Skeletal muscle satellite cell (primary cell): ENCODE data around the gene TMEM62.

Experiments used
- H3K27me3 ChIP-seq: 2 replicates; pipeline ENCODE4 v1.7.0; 2013; ENCODE audit warnings: low read length; ENCODE audit not compliant: control insufficient read depth, insufficient read depth
- H3K36me3 ChIP-seq: 2 replicates; pipeline ENCODE4 v1.7.0; 2013; ENCODE audit warnings: mild to moderate bottlenecking, control low read depth, low read length; ENCODE audit not compliant: insufficient read depth
- H3K4me1 ChIP-seq: 2 replicates; pipeline ENCODE4 v1.7.0; 2013; ENCODE audit warnings: low read length; ENCODE audit not compliant: control insufficient read depth, insufficient read depth
- H3K4me2 ChIP-seq: 2 replicates; pipeline ENCODE4 v1.7.0; 2013; ENCODE audit warnings: mild to moderate bottlenecking, low read length
- H3K4me3 ChIP-seq: 2 replicates; pipeline ENCODE4 v1.7.0; 2013; ENCODE audit warnings: low read length
- H3K9ac ChIP-seq: 2 replicates; pipeline ENCODE4 v1.7.0; 2013; ENCODE audit warnings: mild to moderate bottlenecking, low read depth, low read length, moderate library complexity
- H3K9me3 ChIP-seq: replicated peaks from 2 replicates; pipeline ENCODE4 v1.7.0; 2013; ENCODE audit warnings: mild to moderate bottlenecking, control low read depth, low read length

The TMEM62 gene

DNA sequence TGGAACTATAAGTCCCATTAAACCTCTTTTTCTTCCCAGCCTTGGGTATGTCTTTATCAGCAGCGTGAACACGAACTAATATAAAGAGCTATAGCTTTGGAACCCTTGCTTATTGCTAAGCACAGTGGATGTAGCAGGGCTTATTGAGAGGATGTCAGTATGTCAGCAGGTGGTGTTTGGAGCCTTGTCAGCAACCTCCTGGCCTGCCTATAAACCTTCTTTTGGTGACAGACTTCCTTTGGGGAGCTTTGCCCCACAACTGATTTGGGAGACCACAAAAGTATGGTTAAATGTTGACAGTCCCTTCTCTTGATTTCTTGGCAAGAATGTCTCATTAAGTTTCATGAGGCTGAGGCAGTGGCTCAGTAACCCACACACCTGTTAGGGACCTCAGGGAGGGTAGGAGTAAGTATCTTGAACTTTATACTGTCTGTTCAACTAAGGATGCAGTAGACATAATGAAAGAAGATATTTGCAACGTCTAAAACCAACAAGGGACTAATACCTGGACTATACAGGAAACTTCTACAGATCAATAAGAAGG is 66.6 kb downstream of the TMEM62 start:
- H3K36me3 ChIP-seq, result peaks cover 25% of the 10 kb centered on the region
- H3K4me1 ChIP-seq, result no peaks in the 10 kb centered on the region
- peaks cover 12% of the 10 kb centered on the region for H3K27me3 ChIP-seq
- H3K9me3 ChIP-seq, result no peaks in the 10 kb centered on the region
- H3K4me2 ChIP-seq, result no peak overlapping the region
- no peak overlapping the region for H3K4me3 ChIP-seq
- H3K9ac ChIP-seq, result no peak overlapping the region

DNA sequence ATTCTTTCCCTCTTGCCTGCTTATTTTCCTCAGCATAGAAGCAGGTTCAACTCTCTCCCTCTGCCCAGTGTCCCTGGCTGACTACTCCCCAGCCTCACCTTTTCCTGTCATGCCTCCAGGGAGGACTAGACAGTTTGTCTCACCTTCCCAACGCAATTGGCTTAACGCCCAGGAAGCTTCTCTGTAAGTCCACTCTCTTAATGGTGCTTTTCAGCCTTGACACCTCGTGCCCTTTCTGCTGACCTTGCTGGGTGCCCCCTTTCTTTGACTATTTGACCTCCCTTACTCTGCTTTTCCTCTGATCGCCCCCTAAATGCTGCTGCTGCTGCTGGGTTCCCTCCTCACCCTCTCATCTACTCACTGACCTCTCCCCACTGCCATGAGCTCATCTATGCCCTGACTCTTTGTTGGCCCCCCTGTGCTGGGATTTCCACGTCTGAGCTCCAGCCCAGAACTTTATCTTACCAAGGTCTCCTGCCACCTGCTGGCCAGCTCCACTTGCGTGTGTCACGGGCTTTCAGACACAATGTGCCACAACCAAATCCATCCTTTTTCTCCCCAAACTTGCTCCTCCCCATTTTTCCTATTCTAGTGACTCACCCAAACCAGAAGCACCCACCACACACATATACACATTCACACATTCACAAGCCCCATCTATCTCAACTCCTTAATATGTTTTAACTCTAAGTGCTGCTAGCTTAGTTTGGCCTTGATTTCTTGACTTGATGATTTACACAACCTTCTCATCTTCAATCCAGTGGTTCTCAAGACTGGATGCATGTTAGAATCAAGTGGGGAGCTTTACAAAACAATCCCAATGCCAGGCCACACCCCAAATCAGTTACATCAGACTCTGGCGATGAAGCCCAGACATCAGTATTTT is 70.9 kb downstream of the TMEM62 start:
- Histone ChIP-seq H3K9me3 (no peaks in the 10 kb centered on the region), H3K4me2 (no peak overlapping the region), H3K27me3 (peaks cover 48% of the 10 kb centered on the region), H3K36me3 (no peaks in the 10 kb centered on the region), H3K4me1 (no peaks in the 10 kb centered on the region), H3K9ac (no peak overlapping the region), H3K4me3 (no peak overlapping the region)

DNA sequence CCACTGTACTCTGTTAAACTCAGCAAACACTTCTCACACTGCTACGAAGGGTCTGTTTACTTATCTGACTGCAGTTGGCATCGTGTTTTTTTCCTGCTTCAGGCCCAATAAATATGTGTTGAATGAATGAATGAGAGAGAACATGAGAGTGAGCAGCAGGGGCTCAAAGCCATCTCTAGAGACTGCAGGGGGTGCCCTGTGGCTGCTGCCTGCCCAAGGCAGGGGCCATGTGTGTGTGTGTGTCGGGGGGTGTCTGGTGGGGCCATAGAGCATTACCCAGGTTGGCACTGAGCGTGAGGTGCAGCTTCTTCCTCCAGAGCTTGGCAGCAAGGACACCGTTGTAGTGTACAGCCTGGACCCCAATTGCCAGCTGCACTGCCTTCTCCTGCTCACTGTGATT is 72.7 kb downstream of the TMEM62 start:
- Histone ChIP-seq H3K4me2 (no peak overlapping the region), H3K9ac (no peak overlapping the region), H3K27me3 (peaks cover 66% of the 10 kb centered on the region), H3K9me3 (no peaks in the 10 kb centered on the region), H3K36me3 (no peaks in the 10 kb centered on the region), H3K4me3 (no peak overlapping the region), H3K4me1 (no peaks in the 10 kb centered on the region)

DNA sequence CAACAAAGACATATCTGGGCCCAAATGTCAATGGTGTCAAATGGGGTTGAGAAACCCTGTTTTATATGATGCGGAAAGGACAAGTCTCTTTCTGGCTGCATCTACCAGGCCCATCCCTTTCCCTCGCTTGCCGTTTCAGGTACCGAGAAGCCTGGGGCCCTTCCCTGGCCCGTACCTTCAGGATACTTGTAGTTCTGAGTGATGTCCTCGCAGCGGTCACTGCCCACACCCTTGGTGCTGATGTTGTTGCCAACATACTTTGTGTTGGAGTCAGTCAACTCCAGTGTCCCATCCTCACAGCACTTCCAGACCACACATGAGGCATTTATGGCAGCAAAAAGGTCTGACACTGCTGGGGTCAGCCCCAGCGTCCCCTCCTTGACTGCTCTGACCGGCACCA is 73.6 kb downstream of the TMEM62 start:
- Histone ChIP-seq H3K27me3 (peaks cover 64% of the 10 kb centered on the region), H3K36me3 (no peaks in the 10 kb centered on the region), H3K9ac (no peak overlapping the region), H3K4me1 (no peaks in the 10 kb centered on the region), H3K4me2 (no peak overlapping the region), H3K4me3 (no peak overlapping the region), H3K9me3 (no peaks in the 10 kb centered on the region)

DNA sequence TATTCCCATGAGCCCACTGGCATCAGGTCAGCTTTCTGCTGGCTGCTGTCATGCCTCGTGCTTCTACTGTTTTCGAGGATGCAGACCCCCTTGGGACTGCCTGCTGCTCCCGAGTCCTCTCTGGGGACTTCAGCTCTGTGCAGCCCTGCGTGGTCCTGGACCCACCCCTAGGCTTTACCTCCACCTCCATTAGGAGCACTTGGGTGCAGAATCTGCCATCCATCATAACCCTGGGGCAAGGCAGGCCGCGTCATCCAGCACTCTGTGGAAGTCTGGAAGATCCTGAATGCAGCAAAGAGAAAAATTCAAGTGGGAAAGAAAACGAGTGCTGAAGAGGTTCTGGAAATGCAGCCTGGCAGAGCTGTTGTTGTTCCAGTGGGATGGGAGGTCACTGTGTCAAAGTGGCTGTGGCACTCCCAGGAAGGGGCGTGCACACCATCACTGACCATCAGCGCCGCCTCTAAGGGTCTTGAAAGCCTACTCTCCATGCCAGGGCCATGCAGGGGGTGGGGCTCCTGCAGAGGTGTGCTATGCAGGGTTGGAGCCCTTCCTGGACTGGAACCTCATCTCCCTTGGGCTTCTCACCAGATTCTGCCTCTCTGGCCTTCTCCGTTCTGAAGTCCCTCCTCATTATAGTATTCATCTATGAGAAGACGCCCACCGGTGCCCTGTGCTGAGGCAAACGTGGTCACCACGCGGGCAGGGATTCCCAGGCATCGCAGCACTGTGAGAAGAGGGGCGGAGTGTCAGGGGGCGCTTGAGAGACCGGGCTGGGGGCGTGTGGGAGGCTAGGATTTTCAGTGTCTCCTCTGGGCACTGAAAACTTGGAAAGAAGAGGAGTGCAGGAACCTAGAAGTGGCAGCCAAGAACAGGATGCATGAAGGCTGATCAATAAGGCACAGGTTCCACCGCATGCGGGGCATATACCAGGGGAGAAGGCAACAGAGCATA is 74.9 kb downstream of the TMEM62 start:
- Histone ChIP-seq H3K36me3 (no peaks in the 10 kb centered on the region), H3K4me2 (no peak overlapping the region), H3K4me3 (no peak overlapping the region), H3K9me3 (no peaks in the 10 kb centered on the region), H3K9ac (no peak overlapping the region), H3K27me3 (peaks cover 69% of the 10 kb centered on the region), H3K4me1 (no peaks in the 10 kb centered on the region)

DNA sequence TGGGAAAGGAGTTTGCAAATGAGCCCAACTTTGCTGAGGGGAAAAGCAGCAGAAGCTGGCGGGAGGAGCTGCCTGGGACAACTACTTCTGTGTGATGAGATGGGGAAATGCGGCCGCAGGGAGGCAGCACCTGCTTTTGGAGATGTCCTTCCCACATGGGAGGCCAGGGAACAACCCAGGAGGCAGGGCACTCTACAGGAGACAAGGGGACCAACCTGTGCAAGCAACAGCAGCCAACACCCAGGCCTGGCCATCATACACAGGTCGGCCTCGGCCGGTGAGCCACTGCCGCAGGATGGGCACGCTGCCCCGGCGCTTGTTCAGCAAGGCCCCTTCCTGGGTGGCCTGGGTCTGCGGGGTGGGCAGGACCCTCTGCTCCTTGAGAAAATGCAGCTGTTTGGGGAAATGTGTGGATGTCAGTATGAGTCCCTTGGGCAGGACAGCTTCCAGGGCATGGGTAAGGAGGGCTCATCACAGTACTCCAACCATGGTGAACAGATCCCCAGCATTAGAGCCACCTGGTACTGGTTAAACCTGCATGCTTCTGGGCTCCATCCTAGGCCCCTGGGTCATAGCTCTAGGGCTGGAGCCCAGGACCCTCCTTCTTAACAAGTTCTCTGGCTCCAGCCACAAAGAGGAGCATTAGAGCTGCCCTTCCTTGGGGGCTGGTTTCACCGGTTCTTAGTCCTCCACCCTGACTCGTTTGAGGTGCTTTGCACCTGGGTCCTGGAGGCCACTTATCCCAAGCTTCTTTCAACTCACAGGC is 75.9 kb downstream of the TMEM62 start:
- Histone ChIP-seq H3K9me3 (no peaks in the 10 kb centered on the region), H3K36me3 (no peaks in the 10 kb centered on the region), H3K4me3 (no peak overlapping the region), H3K4me2 (no peak overlapping the region), H3K9ac (no peak overlapping the region), H3K4me1 (no peaks in the 10 kb centered on the region), H3K27me3 (peaks cover 77% of the 10 kb centered on the region)

DNA sequence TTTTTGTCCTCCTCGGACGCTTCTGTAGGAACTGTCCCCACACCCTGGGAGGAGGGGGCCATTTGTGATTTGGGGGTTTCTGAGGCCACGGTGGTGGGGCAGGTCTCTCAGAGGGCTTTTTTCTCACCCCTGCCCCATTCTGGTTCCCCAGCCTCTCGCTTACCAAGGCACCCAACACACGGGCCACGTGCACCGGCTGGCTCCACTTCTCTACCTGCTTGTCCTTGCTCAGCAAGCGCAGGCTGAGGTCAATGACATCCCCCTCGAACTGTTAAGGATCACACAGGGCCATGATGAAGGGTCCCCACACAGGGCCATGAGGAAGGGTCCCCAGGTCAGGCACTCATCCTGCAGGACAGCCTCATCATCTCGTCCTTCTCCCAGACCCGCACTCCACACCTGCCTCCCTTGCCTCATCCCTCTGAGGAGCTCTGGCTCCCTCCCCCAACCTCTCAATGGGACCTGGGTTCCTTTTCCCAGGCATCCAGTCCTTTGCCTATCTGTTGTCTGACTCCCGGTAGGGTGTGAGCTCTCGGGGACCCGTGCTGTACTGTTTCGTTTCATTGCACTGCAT is 76.9 kb downstream of the TMEM62 start:
- no peaks in the 10 kb centered on the region for H3K9me3 ChIP-seq
- no peak overlapping the region for H3K4me2 ChIP-seq
- H3K9ac ChIP-seq, result no peak overlapping the region
- peaks cover 82% of the 10 kb centered on the region for H3K27me3 ChIP-seq
- H3K4me1 ChIP-seq, result no peaks in the 10 kb centered on the region
- no peaks in the 10 kb centered on the region for H3K36me3 ChIP-seq
- H3K4me3 ChIP-seq, result no peak overlapping the region

DNA sequence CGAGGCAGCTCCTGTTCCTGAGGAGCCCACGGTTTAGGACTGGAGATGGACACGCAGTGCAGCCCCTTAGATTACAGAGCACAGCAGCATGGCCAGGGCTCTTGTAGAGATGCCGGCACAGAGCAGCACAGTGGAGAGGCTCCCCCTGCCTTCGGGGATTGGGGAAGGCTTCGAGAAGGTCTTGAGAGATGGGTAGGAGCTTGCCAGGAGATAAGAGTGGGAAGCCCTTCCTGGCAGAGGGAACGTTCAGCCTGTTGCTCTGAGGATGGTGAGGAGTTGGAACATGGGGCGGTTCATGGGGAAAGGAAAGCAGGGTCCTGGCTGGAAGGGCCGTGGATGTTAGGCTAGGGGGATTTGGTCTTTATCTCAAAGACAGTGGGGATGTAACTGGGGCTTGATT is 77.4 kb downstream of the TMEM62 start:
- H3K27me3 ChIP-seq, result peaks cover 80% of the 10 kb centered on the region
- H3K4me1 ChIP-seq, result no peaks in the 10 kb centered on the region
- H3K36me3 ChIP-seq, result no peaks in the 10 kb centered on the region
- H3K9ac ChIP-seq, result no peak overlapping the region
- H3K4me2 ChIP-seq, result no peak overlapping the region
- no peak overlapping the region for H3K4me3 ChIP-seq
- no peaks in the 10 kb centered on the region for H3K9me3 ChIP-seq

DNA sequence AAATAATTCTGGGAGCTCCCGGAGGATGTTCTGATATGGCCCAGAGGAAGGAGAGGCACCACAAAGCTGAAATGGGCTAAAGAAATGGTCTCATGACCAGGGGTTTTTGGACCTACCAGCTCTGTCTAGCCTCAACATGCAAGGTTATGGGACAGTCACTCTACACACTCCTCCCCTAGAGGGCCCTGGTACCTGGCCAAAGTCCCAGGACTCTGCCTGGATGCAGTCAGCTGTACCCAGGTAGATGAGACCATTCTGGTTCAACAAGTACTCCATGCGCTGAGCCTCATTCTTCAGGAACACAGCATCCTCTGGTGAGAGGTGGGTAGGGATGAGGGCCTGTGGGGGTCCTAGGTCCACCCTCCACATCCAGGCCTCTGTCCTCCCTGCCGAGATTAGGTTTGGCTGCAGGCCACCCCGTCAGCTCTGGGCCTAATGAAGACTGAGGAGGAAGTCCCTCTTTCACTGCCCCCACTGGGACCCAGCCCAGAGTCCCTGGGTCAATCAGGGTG is 77.9 kb downstream of the TMEM62 start:
- Histone ChIP-seq H3K4me2 (no peak overlapping the region), H3K9ac (no peak overlapping the region), H3K9me3 (no peaks in the 10 kb centered on the region), H3K27me3 (peaks cover 77% of the 10 kb centered on the region), H3K36me3 (no peaks in the 10 kb centered on the region), H3K4me1 (no peaks in the 10 kb centered on the region), H3K4me3 (no peak overlapping the region)

DNA sequence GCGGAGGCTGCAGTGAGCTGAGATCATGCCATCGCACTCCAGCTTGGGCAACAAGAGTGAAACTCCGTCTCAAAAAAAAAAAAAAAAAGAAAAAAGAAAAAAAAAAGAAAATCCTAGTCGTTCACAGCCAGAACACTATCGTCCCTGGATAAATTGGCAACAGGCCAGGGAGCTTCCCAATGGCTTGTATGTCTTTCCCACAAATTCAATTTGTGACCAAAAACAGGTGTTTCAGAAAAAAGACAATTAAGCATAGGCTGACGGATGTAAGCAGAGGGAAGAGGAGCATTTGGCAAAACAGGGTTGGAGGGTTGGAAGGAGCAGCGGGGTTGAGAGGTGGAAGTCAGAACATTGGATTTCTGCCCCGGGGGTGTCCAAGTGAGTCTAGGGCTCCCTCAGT is 78.9 kb downstream of the TMEM62 start:
- Histone ChIP-seq H3K4me2 (no peak overlapping the region), H3K27me3 (peaks cover 76% of the 10 kb centered on the region)

More for the DNA sequence above, 78.9 kb downstream of the TMEM62 start:
- H3K4me3 ChIP-seq, result no peak overlapping the region
- H3K9ac ChIP-seq, result no peak overlapping the region
- no peaks in the 10 kb centered on the region for H3K36me3 ChIP-seq
- no peaks in the 10 kb centered on the region for H3K9me3 ChIP-seq
- no peaks in the 10 kb centered on the region for H3K4me1 ChIP-seq
